Measurements from ENCODE around the gene IGFBPL1.

IGFBPL1 gene

DNA sequence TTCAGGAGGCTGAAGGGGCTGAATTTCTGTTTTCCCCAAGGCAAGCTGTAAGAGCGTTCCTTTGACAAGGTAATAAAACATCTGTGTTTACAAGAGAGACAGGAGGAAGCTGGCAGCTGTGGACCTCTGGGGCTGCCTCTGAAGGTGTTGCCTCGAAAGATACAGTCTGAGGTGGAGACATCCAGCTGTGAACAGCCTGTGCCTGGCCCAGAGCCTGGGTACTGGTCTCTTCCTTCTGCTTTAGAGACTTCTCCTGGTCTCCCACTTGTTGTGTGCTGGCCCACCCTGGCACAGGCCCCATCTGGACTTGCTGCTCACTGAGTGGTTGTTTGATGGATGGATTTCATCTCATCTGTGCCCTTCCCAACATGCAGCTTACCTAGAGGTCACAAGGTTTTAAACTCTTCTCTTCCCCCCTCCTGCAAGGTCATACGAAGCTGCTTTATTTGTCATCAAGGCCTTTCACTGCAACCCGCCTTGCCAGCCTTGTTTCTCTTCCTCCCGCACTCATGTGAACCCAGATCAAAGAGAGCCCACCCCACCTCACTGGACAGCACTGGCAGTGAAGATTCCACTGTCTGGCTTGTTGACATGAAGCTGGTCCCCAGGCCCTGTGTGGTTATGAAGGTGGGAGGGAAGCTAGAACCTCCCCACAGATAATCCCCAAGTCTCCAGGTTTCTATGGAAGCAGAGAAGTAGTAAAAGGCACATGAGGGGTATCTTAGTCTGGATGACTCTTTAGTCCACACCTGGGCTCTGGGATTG, 66.7 kb downstream of the IGFBPL1 start:
- no peak for DNase-seq (ENCODE audit: low read depth)

GRCh38 chr9:38356851-38357250, 67.4 kb downstream of the IGFBPL1 start:
- DNase-seq (ENCODE audit: low read depth): no peak
